Measurements from ENCODE around the gene DGKA.
"Not testable (repeated sequence)": the region's sequence is repeated elsewhere in the genome, so short reads cannot be mapped to it uniquely, and the experiment has no call there.

The DGKA gene

GRCh38 chr12:55969356-55969755, 38.4 kb downstream of the DGKA start:
- no peak for DNase-seq

DNA sequence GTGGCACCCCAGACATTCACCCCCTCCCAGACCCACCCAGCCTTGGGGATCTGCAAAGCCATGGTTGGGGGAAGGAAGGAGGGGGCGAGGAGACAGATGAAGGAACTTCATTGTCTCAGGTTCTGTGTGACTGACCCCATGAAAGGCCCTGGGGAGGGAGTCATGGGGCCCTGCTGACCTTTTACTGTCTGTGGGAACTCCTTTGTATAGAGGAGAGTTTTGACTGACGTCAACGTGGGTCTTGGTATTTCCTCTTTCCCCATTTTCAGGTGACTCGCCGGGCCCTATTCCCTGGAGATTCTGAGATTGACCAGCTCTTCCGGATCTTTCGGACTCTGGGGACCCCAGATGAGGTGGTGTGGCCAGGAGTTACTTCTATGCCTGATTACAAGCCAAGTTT, 39.8 kb downstream of the DGKA start:
- no peak for DNase-seq

DNA sequence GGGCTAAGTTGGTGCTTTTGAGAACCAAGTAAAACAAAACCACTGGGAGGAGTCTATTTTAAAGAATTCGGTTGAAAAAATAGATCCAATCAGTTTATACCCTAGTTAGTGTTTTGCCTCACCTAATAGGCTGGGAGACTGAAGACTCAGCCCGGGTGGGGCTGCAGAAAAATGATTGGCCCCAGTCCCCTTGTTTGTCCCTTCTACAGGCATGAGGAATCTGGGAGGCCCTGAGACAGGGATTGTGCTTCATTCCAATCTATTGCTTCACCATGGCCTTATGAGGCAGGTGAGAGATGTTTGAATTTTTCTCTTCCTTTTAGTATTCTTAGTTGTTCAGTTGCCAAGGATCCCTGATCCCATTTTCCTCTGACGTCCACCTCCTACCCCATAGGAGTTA, 41.1 kb downstream of the DGKA start:
- no peak for DNase-seq

- DNase-seq: no peak
Measured at GRCh38 chr12:55972456-55972855, 41.5 kb downstream of the DGKA start.

- no peak for DNase-seq
Measured at GRCh38 chr12:55972911-55973598, 42.1 kb downstream of the DGKA start.

- DNase-seq: peak; percentile 99
Measured at GRCh38 chr12:55973599-55974307, 42.8 kb downstream of the DGKA start, which contains the start of gene RAB5B. RAB5B (plus strand) TSS chr12:55974078; CDS start chr12:55986961, 12,883 bp downstream.

DNA sequence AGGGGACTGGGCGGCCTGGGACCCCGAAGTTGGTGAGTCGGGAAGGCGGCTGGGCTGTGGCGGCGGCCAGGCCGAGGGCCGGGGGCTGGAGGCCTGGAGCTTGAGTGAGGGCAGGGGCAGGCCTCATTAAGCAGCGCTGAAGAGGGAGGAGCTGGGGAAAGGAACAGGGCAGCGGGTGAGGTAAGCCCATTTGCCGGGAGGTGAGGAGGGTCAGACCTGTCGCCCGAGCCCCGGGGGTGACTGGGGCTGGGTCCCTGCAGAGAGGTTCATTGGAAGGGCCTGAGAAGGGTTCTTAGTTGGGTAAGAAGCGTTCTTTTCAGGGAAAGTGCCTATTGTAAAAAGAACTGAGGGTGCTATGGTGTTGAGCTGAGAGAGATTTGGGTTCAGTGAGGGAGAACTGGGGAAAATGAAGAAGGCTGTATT, 43.4 kb downstream of the DGKA start:
- peak; percentile 6 for DNase-seq

- no peak for DNase-seq
Measured at GRCh38 chr12:55978393-55978792, 47.4 kb downstream of the DGKA start.

GRCh38 chr12:55979069-55979468, 48.1 kb downstream of the DGKA start:
- no peak for DNase-seq

GRCh38 chr12:55981882-55982281, 50.9 kb downstream of the DGKA start:
- DNase-seq: not testable (repeated sequence)

- no peak for DNase-seq
Measured at GRCh38 chr12:55982319-55982936, 51.5 kb downstream of the DGKA start.

GRCh38 chr12:55983232-55983842, 52.4 kb downstream of the DGKA start:
- DNase-seq: no peak

DNA sequence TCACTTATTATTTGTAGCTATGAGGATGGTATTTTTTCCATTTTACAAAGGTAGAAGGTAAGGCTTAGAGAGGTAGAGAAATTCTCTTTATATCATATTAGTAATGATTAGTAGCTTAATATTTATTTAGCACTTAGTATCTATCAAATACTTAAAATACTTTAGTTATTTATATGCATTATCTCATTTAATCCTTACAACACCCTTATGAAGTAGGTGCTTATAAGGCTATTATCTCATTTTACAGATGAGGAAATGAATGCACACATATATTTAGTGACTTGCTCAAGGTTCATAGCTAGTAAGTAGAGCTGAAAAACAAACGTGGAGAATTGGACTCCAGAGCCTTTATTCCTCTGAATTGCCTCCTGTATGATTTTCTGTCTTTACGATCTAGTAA, 53.9 kb downstream of the DGKA start:
- DNase-seq: no peak

DNA sequence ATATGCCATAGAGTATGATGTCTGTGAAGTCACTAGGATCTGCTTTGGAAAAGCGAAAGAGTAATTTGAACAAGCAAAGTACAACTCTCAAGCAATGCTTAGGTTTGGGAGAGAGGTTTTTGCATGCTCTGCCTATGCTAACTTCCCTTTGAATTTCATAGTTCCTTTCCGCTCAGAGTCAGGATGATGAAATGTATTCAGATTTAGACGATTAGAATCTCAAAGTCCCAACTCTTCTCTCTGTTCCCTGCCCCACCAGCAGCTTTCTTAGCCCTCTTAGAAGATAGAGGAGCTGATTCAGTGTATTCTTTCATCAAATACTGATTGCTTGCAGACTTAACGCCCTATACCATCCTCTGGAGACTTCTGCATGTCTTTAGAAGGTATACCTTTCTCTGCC, 54.4 kb downstream of the DGKA start:
- no peak for DNase-seq

- not testable (repeated sequence) for DNase-seq
Measured at GRCh38 chr12:55985976-55986375, 55.0 kb downstream of the DGKA start.

- DNase-seq: no peak
Measured at GRCh38 chr12:55991110-55991509, 60.1 kb downstream of the DGKA start.

GRCh38 chr12:55993230-55993853, 62.4 kb downstream of the DGKA start:
- no peak for DNase-seq

GRCh38 chr12:55995366-55995765, 64.4 kb downstream of the DGKA start:
- no peak for DNase-seq

DNA sequence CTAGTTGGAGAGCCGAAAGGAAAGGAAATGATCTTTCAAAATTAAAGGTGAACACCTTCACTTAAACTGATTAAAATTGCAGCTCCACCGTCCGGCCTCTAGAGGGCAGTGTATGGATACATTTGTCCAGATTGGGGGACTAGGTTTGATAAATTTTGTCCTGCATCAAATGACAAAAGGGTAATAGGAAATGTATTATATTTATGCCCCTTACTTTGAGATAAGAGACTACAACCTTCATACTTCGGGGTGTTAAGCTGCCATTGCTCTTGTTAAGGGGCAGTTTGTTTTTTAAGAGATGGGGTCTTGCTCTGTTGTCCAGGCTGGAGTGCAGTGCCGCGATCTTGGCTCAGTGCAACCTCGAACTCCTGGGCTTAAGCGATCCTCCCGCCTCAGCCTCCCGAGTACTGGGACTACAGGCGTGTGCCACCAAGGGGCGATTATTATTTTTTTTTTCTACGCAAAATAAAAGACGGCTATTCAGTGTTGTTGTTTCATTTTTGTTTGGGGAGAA, 65.3 kb downstream of the DGKA start:
- DNase-seq: peak; percentile 24

DNA sequence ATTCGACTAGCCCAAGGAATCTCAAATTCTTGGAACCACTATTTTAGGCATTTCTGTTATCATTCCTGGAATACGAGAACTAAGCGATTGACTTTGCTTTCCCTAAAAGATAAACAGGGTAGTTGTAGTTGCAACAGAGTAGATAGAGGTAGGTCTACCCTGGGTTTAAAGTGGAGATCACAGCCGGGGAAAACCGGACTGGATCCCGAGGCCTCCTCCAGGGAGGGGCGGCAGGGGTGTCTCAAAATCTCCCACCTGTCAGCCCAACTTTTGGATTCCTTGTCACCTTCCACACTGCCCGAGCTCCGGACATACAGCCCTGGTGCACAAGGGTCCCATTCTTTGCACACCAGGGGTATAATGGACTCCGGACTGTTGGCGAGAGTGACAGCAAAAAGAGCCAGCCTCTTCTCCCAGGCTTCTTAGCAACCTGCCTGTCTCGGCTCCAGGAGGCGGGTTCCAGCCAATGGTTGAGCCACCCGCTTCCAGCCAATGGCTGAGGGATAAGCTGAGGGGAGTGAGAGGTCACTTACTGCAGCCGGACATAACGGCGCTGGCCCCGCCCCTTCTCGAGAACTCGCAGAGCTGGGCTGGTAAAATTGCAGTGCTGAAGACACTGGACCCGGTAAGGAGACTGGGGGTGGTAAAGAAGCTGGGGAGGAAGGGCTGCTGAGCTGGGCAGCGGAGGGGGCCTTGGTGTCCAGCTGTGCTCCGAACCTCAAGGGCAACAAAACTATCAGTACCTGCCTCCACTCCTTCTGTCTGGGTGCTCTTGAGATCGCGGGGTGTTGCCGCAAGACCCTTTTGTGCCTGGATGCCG, 66.0 kb downstream of the DGKA start, which contains the start of gene SUOX:
Gene SUOX, plus strand, starts transcription at position 562 of the 820 bp plus-strand sequence. CDS start 4,946 bp downstream, outside the sequence.
- DNase-seq: peak; percentile 77

GRCh38 chr12:55997535-55997859, 66.5 kb downstream of the DGKA start:
- no peak for DNase-seq

- DNase-seq: not testable (repeated sequence)
Measured at GRCh38 chr12:55999522-55999921, 68.6 kb downstream of the DGKA start.

All from DMS79 (cell line).